HG02840 (cell line): ENCODE results near the gene SERPINB6.
A peak's percentile ranks its signal among the peaks of the same experiment; 100 is the strongest.
"Not testable (repeated sequence)": the region's sequence is repeated elsewhere in the genome, so short reads cannot be mapped to it uniquely, and the experiment has no call there.

Experiments used
- ATAC-seq: cut with Tn5 transposase; IDR thresholded peaks from one replicate; pipeline ENCODE4 v1.9.1; 2021; ENCODE audit warnings: mild to moderate bottlenecking, moderate library complexity, moderate number of reproducible peaks; ENCODE audit not compliant: unreplicated experiment, low FRiP score

Gene SERPINB6

GRCh38 chr6:3001146-3001772 lies 29.9 kb upstream of the SERPINB6 start:
- no peak for ATAC-seq

GRCh38 chr6:2999618-3000557 lies 28.5 kb upstream of the SERPINB6 start, which contains the start of gene NQO2:
Gene NQO2, plus strand, starts transcription at chr6:2999894. Its CDS starts 6,659 bp downstream, at chr6:3006553.
- ATAC-seq, result peak; percentile 69

- ATAC-seq, result peak; percentile 30
Measured at GRCh38 chr6:2998998-2999617, 27.7 kb upstream of the SERPINB6 start.

- not testable (repeated sequence) for ATAC-seq
Measured at GRCh38 chr6:2998249-2998997, 27.1 kb upstream of the SERPINB6 start.

GRCh38 chr6:2993755-2994317 lies 22.5 kb upstream of the SERPINB6 start:
- ATAC-seq, result no peak

GRCh38 chr6:2992330-2992979 lies 21.1 kb upstream of the SERPINB6 start:
- ATAC-seq, result no peak

- no peak for ATAC-seq
Measured at GRCh38 chr6:2990932-2991506, 19.7 kb upstream of the SERPINB6 start.

- no peak for ATAC-seq
Measured at GRCh38 chr6:2990248-2990931, 19.0 kb upstream of the SERPINB6 start.

- peak; percentile 74 for ATAC-seq
Measured at GRCh38 chr6:2989332-2990247, 18.2 kb upstream of the SERPINB6 start.

GRCh38 chr6:2988426-2989331 lies 17.3 kb upstream of the SERPINB6 start:
- ATAC-seq, result peak; percentile 59

- ATAC-seq, result no peak
Measured at GRCh38 chr6:2988094-2988425, 16.7 kb upstream of the SERPINB6 start.

GRCh38 chr6:2986722-2987221 lies 15.4 kb upstream of the SERPINB6 start:
- no peak for ATAC-seq

- no peak for ATAC-seq
Measured at GRCh38 chr6:2984738-2985406, 13.5 kb upstream of the SERPINB6 start.

GRCh38 chr6:2982426-2983117 lies 11.2 kb upstream of the SERPINB6 start:
- no peak for ATAC-seq

GRCh38 chr6:2980465-2980855 lies 9.1 kb upstream of the SERPINB6 start:
- no peak for ATAC-seq
